Measurements from ENCODE around the gene DIPK1A. TPM values are rescaled to one million over a fixed set of nuclear protein-coding genes. Genes with fewer than 3 reads are reported as not detected.

The DIPK1A gene
- total RNA-seq, 1 experiment from 2014 or later: 3.8 TPM

DNA sequence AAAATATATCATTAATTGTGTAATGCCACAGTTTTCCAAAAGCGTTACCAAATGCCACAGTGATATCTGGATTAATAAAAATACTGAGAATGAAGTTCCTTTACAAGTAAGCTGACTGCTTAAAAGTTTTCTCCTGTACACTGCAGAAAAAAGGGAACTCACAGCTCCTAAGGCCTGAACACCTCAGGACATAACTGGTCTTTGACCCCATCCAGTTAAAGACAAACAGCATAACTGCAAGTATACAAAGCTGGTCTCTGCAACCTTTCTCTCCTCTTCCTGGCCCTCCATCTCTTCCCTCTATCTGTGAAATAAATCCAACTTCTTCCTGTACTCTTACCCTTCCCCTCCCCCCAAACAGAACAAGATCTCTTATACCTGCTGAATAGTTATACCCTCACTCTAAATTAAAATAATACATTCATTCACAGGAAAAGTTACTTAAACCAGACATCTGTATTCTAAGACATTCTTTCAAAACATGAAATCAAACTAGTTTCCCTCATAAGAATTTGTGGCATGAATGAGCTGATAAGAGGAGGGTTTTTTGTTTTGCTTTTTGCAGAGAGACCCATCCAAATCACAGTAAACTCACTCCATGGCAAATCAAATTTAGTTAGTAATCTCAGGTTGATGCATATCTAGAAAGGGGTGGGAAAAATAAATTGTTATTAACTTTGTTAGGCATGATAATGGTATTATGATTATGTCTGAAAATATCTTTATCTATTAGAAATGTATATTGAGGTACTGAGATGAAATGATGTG is 2.9 kb downstream of the DIPK1A start:
- Histone ChIP-seq H3K27me3 (ENCODE audit: insufficient read depth, low read length) (no peaks in the 10 kb centered on the region), H3K56ac (ENCODE audit: insufficient read length, low read depth, low read length) (no peak overlapping the region), H2AFZ (ENCODE audit: low read length) (no peak overlapping the region), H3K14ac (ENCODE audit: insufficient read depth, low read length) (no peak overlapping the region), H2BK12ac (ENCODE audit: insufficient read length, low read depth, low read length) (no peak overlapping the region), H4K20me1 (ENCODE audit: control insufficient read depth, insufficient read depth, insufficient read length) (no peaks in the 10 kb centered on the region), H3K4me2 (ENCODE audit: insufficient read depth, insufficient read length, low read length) (no peak overlapping the region), H2BK15ac (ENCODE audit: low read depth, low read length) (no peak overlapping the region), H4K5ac (ENCODE audit: insufficient read length, low read depth, low read length) (no peak overlapping the region), H3T11ph (ENCODE audit: low read length) (no peak overlapping the region), H3K9ac (ENCODE audit: extremely low read depth, insufficient read length, low read length) (no peak overlapping the region), H4K91ac (ENCODE audit: insufficient read length, low read depth, low read length) (no peak overlapping the region), H3K18ac (ENCODE audit: insufficient read length, low read depth, low read length) (no peak overlapping the region), H3K23ac (ENCODE audit: insufficient read length, low read depth, low read length) (no peak overlapping the region), H2BK120ac (ENCODE audit: low read depth, low read length, poor library complexity, severe bottlenecking) (no peak overlapping the region), H3K27ac (ENCODE audit: insufficient read length, low read depth, low read length) (no peak overlapping the region), H3K23me2 (ENCODE audit: insufficient read length, low read depth, low read length, poor library complexity, severe bottlenecking) (peaks cover 15% of the 10 kb centered on the region), H3K9me3 (ENCODE audit: control insufficient read depth, low read depth, low read length) (no peaks in the 10 kb centered on the region), H4K8ac (replicated peaks; ENCODE audit: insufficient read length, low read depth, low read length) (no peak overlapping the region), H3K79me1 (ENCODE audit: insufficient read depth, low read depth, low read length, poor library complexity, severe bottlenecking) (no peaks in the 10 kb centered on the region), H3K79me2 (ENCODE audit: insufficient read depth, low read length) (no peaks in the 10 kb centered on the region), H2BK20ac (ENCODE audit: low read depth, low read length, poor library complexity, severe bottlenecking) (no peak overlapping the region), H2AK5ac (ENCODE audit: insufficient read length, low read length) (no peak overlapping the region), H3K4me1 (ENCODE audit: insufficient read depth, low read length) (peaks cover 2% of the 10 kb centered on the region; the same call in 1 of the 2 replicates), H3K4ac (ENCODE audit: low read depth, low read length) (no peak overlapping the region), H2BK5ac (ENCODE audit: insufficient read length, low read length) (no peak overlapping the region)
- Mint-ChIP-seq H3K4me3 (no peak overlapping the region), H3K27ac (no peak overlapping the region), H3K36me3 (ENCODE audit: insufficient read depth in 1 of 3, low read depth in 3 of 3) (no peaks in the 10 kb centered on the region; a peak in 2 of 7 replicates), H3K4me1 (peaks cover 7 to 8% of the 10 kb centered on the region in 2 experiments), H3K27me3 (ENCODE audit: low read depth) (peaks cover 9% of the 10 kb centered on the region), H3K9me3 (no peaks in the 10 kb centered on the region)
- TF ChIP-seq, protein P1, sequence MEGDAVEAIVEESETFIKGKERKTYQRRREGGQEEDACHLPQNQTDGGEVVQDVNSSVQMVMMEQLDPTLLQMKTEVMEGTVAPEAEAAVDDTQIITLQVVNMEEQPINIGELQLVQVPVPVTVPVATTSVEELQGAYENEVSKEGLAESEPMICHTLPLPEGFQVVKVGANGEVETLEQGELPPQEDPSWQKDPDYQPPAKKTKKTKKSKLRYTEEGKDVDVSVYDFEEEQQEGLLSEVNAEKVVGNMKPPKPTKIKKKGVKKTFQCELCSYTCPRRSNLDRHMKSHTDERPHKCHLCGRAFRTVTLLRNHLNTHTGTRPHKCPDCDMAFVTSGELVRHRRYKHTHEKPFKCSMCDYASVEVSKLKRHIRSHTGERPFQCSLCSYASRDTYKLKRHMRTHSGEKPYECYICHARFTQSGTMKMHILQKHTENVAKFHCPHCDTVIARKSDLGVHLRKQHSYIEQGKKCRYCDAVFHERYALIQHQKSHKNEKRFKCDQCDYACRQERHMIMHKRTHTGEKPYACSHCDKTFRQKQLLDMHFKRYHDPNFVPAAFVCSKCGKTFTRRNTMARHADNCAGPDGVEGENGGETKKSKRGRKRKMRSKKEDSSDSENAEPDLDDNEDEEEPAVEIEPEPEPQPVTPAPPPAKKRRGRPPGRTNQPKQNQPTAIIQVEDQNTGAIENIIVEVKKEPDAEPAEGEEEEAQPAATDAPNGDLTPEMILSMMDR (conservative IDR thresholded peaks at IDR 0.05): no peak
- DNase-seq: no peak
- WGBS (ENCODE audit: extremely low coverage, insufficient read length, low lambda C conversion rate): no CpG with 5 or more reads among the region's 1 CpG

All from H9 (cell line).